Measurements from ENCODE around the gene OR52K1.
"Not testable (repeated sequence)": the region's sequence is repeated elsewhere in the genome, so short reads cannot be mapped to it uniquely, and the experiment has no call there.

The OR52K1 gene

GRCh38 chr11:4482445-4482844 is at the start of gene OR52K1:
Gene OR52K1 (plus strand): TSS chr11:4482646. CDS start chr11:4488901, 6,255 bp downstream.
- DNase-seq: no peak

- no peak for DNase-seq
Measured at GRCh38 chr11:4433856-4434255, 48.6 kb upstream of the OR52K1 start.

GRCh38 chr11:4436411-4436810 is 46.0 kb upstream of the OR52K1 start:
- no peak for DNase-seq

GRCh38 chr11:4441515-4441914 is 40.9 kb upstream of the OR52K1 start:
- DNase-seq: no peak

GRCh38 chr11:4443232-4443891 is 39.1 kb upstream of the OR52K1 start:
- DNase-seq: no peak

DNA sequence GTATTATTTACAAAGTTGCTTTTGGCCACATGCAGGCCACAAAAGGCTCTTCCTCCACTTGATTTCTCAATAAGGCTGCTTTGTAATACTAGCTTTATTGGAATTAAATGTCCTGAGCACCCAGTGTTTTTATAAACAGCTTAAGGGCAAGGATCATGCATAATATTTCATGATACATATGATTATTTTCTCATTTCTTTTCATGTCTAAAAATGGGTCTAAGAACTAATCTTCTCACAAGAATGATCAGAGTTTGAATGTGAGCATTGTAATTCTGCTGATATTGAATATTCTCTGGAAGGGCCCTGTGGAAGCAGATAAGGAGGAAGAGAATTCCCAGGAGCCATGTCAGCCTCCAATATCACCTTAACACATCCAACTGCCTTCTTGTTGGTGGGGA is 33.5 kb upstream of the OR52K1 start, which contains the start of gene OR52K2:
Gene OR52K2 (plus strand): TSS at position 301 of the 400 bp plus-strand sequence. CDS start 45 bp downstream, at position 346.
- no peak for DNase-seq

GRCh38 chr11:4453118-4453517 is 29.3 kb upstream of the OR52K1 start:
- DNase-seq: no peak

GRCh38 chr11:4454021-4454420 is 28.4 kb upstream of the OR52K1 start:
- no peak for DNase-seq

- peak; percentile 11 for DNase-seq
Measured at GRCh38 chr11:4455419-4455818, 27.0 kb upstream of the OR52K1 start.

- DNase-seq: no peak
Measured at GRCh38 chr11:4459500-4459899, 22.9 kb upstream of the OR52K1 start.

- DNase-seq: no peak
Measured at GRCh38 chr11:4460151-4460550, 22.3 kb upstream of the OR52K1 start.

DNA sequence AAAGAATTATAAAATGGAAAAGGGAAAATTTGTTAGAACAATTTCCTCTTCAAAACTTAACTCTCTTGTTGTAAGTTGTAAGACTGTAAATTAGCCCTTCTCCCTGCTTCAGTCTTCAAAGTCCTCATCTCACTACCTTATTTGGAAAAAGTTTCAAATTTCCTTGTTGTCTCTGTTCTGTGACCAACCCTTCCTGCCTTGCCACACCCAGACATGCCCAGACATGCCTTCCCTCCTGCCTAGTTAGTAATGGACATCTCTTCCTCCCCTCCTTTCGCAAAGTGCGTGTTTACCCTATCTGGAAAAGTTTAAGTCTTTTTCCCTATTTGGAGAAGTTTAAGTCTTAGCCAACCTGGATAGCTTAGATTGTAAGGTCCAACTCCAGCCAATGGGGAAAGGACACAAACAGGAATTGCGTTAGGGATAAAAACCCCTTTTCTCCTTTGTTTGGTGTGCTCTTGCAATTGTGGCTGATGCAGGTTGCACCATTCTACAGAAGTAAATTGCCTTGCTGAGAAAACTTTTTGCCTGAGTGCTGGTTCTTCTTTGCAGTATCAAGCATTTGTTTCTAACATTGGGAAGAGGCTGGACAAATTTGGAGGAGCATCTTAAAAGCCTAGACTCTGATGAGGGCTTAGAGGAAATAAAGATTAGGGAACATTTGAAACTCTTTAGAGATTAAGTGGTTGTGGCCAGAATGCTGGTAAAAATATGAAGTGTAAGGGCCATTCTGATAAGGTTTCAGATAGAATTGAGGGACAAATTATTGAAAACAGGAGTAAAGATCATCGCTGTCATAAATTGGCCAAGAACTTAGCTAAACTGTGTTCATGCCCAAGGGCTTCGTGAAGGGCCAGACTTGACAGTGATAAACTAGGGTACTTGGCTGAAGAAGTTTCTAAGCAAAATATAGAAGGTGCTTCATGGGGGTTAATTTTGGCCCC is 18.0 kb upstream of the OR52K1 start:
- no peak for DNase-seq

GRCh38 chr11:4465407-4465806 is 17.0 kb upstream of the OR52K1 start:
- DNase-seq: no peak

DNA sequence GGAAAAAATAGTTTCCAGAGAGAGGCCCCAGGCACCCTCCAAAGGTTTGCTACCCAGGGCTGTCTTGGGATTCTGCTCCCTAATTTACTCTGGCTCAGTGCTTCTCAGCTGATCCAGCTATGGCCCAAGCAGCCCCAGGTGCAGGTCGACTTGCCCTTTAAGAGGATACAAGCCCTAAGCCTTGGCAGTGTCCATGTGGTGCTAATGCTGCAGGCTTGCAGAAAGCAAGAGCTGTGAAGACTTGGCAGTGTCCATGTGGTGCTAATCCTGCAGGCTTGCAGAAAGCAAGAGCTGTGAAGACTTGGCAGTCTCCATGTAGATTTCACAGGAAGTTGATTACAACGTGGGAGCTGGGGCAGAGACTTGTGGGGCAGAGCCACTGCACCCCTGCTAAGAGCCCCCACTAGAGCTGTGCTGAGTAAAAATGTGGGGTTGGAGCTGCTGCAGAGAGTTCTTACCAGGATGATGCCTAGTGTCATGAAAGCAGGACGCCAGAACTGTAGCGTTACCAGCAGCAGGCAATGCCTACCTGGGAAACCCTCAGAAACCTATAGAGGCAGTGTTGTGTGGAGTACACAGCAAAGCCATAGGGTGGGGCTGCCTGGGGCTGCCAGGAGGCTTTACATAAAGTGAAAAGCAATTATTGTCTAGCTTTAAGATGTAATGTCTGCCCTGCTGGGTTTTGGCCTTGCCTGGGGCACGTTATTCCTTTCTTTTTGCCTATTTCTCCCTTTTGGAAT is 16.1 kb upstream of the OR52K1 start:
- no peak for DNase-seq

GRCh38 chr11:4466871-4467442 is 15.5 kb upstream of the OR52K1 start:
- DNase-seq: no peak

GRCh38 chr11:4467811-4468606 is 14.4 kb upstream of the OR52K1 start:
- DNase-seq: no peak

DNA sequence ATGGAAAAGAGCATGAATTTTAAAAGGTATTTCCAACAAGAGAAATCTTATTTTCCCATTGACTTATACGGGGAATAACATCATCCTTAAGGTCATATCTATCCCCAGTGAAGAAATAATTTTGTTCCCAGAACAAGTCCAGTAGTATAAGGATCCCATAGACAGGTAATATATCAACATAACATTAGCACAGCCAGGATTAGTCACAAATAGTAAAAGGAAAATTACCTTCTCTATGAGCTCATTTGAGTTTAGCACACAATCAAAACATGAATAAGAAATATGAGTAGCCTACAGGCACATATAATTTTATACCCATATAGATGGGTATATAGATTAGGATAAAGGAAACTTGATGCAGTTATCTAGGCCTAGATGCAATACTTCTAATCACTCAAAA is 2.8 kb upstream of the OR52K1 start:
- DNase-seq: no peak

DNA sequence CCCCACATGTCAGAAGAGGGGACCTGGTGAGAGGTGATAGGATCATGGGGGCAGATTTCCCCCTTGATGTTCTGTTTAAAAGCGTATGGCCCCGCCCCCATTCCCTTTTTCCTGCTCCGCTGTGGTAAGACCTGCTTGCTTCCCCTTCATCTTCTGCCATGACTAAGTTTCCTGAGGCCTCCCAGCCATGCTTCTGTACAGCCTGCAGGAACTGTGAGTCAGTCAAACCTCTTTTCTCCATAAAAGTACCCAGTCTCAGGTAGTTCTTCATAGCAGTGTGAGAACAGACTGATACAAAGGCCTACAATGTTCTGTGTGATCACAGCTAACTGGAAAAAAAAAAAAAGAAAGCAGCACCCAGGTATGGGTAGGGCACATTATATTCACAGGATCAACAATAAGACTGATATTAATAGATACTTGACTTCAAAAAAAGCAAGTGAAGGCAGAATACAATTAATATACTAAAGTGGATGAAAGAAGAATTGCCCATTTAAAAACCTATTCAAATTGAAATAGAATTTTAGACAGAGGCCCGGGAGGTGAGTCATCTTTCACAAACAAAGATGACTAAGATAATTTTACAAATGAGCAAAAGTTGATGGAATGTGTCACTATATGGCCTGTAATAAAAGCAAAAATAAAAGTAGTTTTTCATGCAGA is 1.7 kb upstream of the OR52K1 start:
- no peak for DNase-seq

GRCh38 chr11:4481240-4481582 is 1.2 kb upstream of the OR52K1 start:
- DNase-seq: no peak

GRCh38 chr11:4484310-4484709 is 1.9 kb downstream of the OR52K1 start:
- no peak for DNase-seq

DNA sequence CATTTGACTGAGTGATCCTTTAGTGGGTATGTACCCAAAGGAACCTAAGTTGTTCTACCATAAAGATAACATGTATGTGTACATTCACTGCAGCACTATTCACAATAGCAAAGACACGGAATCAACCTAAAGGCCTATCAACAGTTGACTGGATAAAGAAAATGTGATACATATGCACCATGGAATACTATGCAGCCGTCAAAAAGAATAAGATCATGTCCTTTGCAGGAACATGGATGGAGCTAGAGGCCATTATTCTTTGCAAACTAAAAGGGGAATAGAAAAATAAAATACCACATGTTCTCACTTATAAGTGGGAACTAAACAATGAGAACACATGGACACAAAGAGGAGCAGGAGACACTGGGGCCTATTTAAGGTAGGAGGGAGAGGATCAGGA is 9.0 kb downstream of the OR52K1 start:
- not testable (repeated sequence) for DNase-seq

Measured in CD4-positive, alpha-beta T cell treated with Interleukin-4 for 4 hours (primary cell).